Fibroblast of villous mesenchyme (primary cell): ENCODE results near the gene ASTN2. TPM values are rescaled to one million over a fixed set of nuclear protein-coding genes. Genes with fewer than 3 reads are reported as not detected.

Experiments used
- DNase-seq: peaks from one replicate; pipeline ENCODE4 v3.0.0-alpha.2; 2010; ENCODE audit warnings: low read depth
- H3K4me3 ChIP-seq: 2 replicates; pipeline ENCODE4 v1.5.1; 2011; ENCODE audit warnings: low read depth, mild to moderate bottlenecking, low read length
- total RNA-seq: library from RNA; depleted of rRNA; stranded (reverse); fragments of >200 nt; gene quantifications from 2 replicates; pipeline ENCODE4 v1.2.3, GENCODE V29; 2012
- TF ChIP-seq, protein P1 (sequence below): IDR thresholded peaks from 2 replicates; pipeline ENCODE4 v1.5.1; 2012; ENCODE audit warnings: low read depth, mild to moderate bottlenecking, low read length; ENCODE audit not compliant: insufficient read depth

The ASTN2 gene
- total RNA-seq = 3.9 and 5.6 TPM in 2 replicates

DNA sequence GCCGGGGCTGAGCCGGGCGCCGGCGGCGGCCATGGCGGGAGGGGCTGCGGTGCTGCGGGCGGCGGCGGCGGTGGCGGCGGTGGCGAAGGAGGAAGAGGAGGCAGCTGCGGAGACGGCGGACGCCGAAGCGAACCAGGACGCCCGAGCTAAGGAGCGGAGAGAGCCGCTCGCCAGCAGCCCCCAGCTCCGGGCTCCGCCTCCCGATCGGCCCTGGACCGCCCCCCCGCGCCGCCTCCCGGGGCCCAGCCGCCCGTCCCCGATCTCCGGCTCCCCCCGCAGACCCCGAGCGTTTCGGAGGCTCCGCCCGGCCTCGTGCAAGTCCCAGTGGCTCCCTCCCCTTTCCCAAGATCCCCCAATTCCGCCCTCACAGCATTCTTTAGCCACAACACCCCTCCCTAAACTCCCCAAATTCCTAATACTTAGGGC, at the start of gene ASTN2:
TSS of gene ASTN2 (minus strand) at position 152 of the 426 bp plus-strand sequence. CDS start at position 33, 119 bp downstream.
- TF ChIP-seq, protein P1, sequence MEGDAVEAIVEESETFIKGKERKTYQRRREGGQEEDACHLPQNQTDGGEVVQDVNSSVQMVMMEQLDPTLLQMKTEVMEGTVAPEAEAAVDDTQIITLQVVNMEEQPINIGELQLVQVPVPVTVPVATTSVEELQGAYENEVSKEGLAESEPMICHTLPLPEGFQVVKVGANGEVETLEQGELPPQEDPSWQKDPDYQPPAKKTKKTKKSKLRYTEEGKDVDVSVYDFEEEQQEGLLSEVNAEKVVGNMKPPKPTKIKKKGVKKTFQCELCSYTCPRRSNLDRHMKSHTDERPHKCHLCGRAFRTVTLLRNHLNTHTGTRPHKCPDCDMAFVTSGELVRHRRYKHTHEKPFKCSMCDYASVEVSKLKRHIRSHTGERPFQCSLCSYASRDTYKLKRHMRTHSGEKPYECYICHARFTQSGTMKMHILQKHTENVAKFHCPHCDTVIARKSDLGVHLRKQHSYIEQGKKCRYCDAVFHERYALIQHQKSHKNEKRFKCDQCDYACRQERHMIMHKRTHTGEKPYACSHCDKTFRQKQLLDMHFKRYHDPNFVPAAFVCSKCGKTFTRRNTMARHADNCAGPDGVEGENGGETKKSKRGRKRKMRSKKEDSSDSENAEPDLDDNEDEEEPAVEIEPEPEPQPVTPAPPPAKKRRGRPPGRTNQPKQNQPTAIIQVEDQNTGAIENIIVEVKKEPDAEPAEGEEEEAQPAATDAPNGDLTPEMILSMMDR = no peak
- H3K4me3 ChIP-seq = no peak within 1 kb of the TSS
- no peak for DNase-seq

DNA sequence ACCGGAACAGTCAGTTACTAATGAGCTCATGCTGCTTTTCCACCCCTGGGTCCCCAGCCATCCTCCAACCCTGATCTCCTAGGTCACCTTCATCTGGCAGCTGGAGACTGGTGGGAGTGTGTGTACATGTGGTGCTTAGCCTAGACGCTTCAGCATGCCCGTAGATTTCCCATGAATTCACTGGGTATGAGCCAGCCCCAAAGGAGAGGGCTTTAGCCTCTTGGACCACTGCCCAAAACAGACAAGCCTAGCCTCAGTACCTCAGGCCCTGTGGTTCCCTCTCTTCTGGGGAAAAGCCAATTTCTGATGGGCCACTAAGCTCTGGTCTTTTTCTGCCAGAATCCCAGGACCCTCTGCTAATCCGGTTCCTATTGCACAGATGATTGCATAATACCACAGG, 48.0 kb upstream of the ASTN2 start:
- TF ChIP-seq, protein P1 = no peak
- no peak for DNase-seq
- no peak overlapping the region for H3K4me3 ChIP-seq

DNA sequence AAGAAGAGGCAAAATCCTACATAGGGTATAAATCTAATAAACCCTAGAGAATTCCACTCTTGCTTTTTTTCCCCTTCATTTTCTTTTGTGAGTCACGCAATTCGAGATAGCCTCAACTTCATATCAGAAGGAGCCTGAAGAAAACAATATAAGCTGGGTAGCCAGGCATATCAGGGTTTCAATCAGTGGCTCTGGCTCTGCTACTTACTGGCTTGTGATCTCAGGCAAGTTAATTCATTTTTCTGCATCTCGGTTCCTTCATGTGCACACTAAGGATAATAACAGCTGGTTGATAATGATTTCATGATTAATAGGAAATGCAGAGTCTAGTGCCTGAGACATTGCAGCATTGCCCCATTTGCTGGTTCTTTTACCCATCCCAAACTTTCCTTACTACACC, 46.5 kb upstream of the ASTN2 start:
- no peak for DNase-seq
- TF ChIP-seq, protein P1 = no peak
- no peak overlapping the region for H3K4me3 ChIP-seq

GRCh38 chr9:117460743-117461142, 45.9 kb upstream of the ASTN2 start:
- no peak for DNase-seq
- H3K4me3 ChIP-seq = no peak overlapping the region
- TF ChIP-seq, protein P1 = no peak

DNA sequence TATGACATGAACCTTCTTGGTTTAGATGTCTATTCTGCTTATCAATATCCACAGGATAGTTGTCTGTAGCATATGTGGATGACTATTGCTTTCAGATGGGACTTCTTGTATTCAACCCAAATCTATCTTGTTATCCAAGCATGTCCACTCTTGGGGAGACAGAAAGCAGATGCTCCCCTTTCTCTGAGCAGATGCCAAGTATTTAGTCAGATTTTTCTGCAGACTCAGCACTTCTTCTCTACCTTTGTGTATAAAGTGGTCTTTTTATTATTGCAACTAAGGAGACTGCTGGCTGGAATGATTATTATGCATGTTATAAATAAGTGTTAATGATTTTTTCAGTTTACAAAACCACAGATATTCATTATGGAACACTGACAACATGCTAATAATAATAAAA, 45.1 kb upstream of the ASTN2 start:
- TF ChIP-seq, protein P1 = no peak
- DNase-seq = no peak
- no peak overlapping the region for H3K4me3 ChIP-seq

- no peak for DNase-seq
- TF ChIP-seq, protein P1 = no peak
- no peak overlapping the region for H3K4me3 ChIP-seq
Observed at GRCh38 chr9:117458066-117458465, 43.2 kb upstream of the ASTN2 start.

GRCh38 chr9:117454711-117455110, 39.9 kb upstream of the ASTN2 start:
- no peak for DNase-seq
- no peak overlapping the region for H3K4me3 ChIP-seq
- TF ChIP-seq, protein P1 = no peak
